GM18511 (cell line): ENCODE results near the gene LPA.
A peak's percentile ranks its signal among the peaks of the same experiment; 100 is the strongest.
"Not testable (repeated sequence)": the region's sequence is repeated elsewhere in the genome, so short reads cannot be mapped to it uniquely, and the experiment has no call there.

Experiments used
- ATAC-seq: cut with Tn5 transposase; IDR thresholded peaks from one replicate; pipeline ENCODE4 v1.9.1; 2021; ENCODE audit warnings: mild to moderate bottlenecking, moderate library complexity; ENCODE audit not compliant: unreplicated experiment

LPA gene

GRCh38 chr6:160662429-160662828 lies 1.6 kb downstream of the LPA start:
- ATAC-seq, result no peak

- ATAC-seq, result no peak
These were observed 2.9 kb downstream of the LPA start for GRCh38 chr6:160661216-160661615.

GRCh38 chr6:160659562-160659961 lies 4.5 kb downstream of the LPA start:
- no peak for ATAC-seq

- ATAC-seq, result no peak
These were observed 29.4 kb downstream of the LPA start for GRCh38 chr6:160634706-160635105.

- no peak for ATAC-seq
These were observed 67.9 kb downstream of the LPA start for GRCh38 chr6:160595838-160596832.

GRCh38 chr6:160595297-160595696 lies 68.8 kb downstream of the LPA start:
- not testable (repeated sequence) for ATAC-seq

- no peak for ATAC-seq
These were observed 77.7 kb downstream of the LPA start for GRCh38 chr6:160586374-160586773.

- ATAC-seq, result no peak
These were observed 80.3 kb downstream of the LPA start for GRCh38 chr6:160583794-160584193.

- ATAC-seq, result no peak
These were observed 82.7 kb downstream of the LPA start for GRCh38 chr6:160581406-160581805.

- not testable (repeated sequence) for ATAC-seq
These were observed 85.6 kb downstream of the LPA start for GRCh38 chr6:160578515-160578914.

- no peak for ATAC-seq
These were observed 90.1 kb downstream of the LPA start for GRCh38 chr6:160573943-160574342.

- ATAC-seq, result not testable (repeated sequence)
These were observed 92.9 kb downstream of the LPA start for GRCh38 chr6:160571201-160571600.

GRCh38 chr6:160544802-160545201 lies 119.3 kb downstream of the LPA start:
- ATAC-seq, result no peak

- no peak for ATAC-seq
These were observed 128.8 kb downstream of the LPA start for GRCh38 chr6:160535270-160535669.

GRCh38 chr6:160534050-160534696 lies 129.9 kb downstream of the LPA start:
- ATAC-seq, result peak; percentile 89

GRCh38 chr6:160532315-160532714 lies 131.8 kb downstream of the LPA start:
- no peak for ATAC-seq

GRCh38 chr6:160531826-160532225 lies 132.2 kb downstream of the LPA start:
- ATAC-seq, result no peak

GRCh38 chr6:160529524-160529923 lies 134.6 kb downstream of the LPA start:
- ATAC-seq, result not testable (repeated sequence)

GRCh38 chr6:160523223-160523622 lies 140.9 kb downstream of the LPA start:
- no peak for ATAC-seq

- ATAC-seq, result peak; percentile 85
These were observed 143.8 kb downstream of the LPA start for GRCh38 chr6:160520043-160520904.

GRCh38 chr6:160519603-160520042 lies 144.5 kb downstream of the LPA start:
- peak; percentile 85 for ATAC-seq
